ENCODE data around the gene EVI5L.

DNA sequence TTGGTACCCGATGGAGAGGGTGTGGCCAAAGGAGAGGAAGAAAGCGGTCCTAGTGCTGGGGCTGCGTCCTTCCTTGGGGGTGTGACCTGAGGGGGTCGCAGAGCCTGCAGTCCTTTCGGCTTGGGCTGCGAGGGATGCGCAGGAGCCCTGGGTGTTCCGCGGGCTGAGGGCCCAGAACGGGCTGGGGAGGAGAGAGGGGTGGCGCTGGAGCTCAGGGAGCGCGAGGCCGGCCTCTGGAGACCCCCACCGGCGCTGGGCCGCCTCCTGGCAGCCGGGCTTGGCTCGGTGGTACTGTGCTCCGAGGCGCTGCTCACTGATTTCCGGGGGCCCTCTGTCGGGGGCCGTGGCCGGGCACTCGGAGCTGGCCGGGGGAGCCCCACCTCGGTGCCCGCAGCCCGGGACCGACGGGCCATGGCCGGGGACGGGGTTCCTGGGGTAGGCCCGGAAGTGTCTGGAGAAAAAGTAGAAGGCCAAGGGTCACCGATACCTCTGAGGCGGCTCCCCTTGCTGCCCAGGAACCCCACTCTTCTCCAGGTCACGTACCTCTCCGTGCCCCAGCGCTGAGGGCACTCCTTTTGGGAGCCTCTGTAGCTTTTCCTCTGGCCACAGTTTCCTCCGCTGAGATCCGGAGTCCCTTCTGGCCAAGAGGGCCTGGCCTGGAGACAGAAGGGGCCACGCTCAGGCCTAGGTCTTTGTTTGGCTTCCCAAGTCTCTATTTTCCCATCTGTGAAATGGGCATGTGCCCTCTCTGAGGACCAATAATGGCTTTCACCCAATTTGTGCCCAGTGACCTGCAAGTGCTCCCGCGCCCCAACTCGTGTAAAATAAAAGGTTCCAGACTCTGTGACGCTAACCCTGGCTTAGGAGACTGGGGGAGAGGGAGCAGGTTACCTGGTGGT, 42.5 kb downstream of the EVI5L start:
- TF ChIP-seq, protein P1, sequence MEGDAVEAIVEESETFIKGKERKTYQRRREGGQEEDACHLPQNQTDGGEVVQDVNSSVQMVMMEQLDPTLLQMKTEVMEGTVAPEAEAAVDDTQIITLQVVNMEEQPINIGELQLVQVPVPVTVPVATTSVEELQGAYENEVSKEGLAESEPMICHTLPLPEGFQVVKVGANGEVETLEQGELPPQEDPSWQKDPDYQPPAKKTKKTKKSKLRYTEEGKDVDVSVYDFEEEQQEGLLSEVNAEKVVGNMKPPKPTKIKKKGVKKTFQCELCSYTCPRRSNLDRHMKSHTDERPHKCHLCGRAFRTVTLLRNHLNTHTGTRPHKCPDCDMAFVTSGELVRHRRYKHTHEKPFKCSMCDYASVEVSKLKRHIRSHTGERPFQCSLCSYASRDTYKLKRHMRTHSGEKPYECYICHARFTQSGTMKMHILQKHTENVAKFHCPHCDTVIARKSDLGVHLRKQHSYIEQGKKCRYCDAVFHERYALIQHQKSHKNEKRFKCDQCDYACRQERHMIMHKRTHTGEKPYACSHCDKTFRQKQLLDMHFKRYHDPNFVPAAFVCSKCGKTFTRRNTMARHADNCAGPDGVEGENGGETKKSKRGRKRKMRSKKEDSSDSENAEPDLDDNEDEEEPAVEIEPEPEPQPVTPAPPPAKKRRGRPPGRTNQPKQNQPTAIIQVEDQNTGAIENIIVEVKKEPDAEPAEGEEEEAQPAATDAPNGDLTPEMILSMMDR (IDR thresholded peaks at IDR 0.05 in 4 of 5, conservative IDR thresholded peaks at IDR 0.05 in 1 of 5) = no peak
- no peak for TF ChIP-seq POLR2A (IDR thresholded peaks at IDR 0.05)
